BLaER1 (cell line): ENCODE results near the gene PARP12.

Experiments
- H3K27ac ChIP-seq: shearing (Covaris generic); formaldehyde crosslinking; 2 replicates; pipeline ENCODE4 v1.8.1; 2022
- H3K27me3 ChIP-seq: shearing (Covaris generic); formaldehyde crosslinking; 2 replicates; pipeline ENCODE4 v1.8.1; 2022
- H3K36me3 ChIP-seq: shearing (Covaris generic); formaldehyde crosslinking; 2 replicates; pipeline ENCODE4 v1.8.1; 2022
- H3K4me1 ChIP-seq: shearing (Covaris generic); formaldehyde crosslinking; 2 replicates; pipeline ENCODE4 v1.8.1; 2022
- H3K4me2 ChIP-seq: shearing (Covaris generic); formaldehyde crosslinking; 2 replicates; pipeline ENCODE4 v1.8.1; 2022
- H3K4me3 ChIP-seq: shearing (Covaris generic); formaldehyde crosslinking; 2 replicates; pipeline ENCODE4 v1.8.1; 2022
- H3K9ac ChIP-seq: shearing (Covaris generic); formaldehyde crosslinking; 2 replicates; pipeline ENCODE4 v1.8.1; 2022
- H3K9me3 ChIP-seq: shearing (Covaris generic); formaldehyde crosslinking; 2 replicates; pipeline ENCODE4 v1.8.1; 2022
- H4K20me1 ChIP-seq: shearing (Covaris generic); formaldehyde crosslinking; 2 replicates; pipeline ENCODE4 v1.8.1; 2022
- Cebpa-rat ChIP-seq: shearing (Covaris generic); IDR thresholded peaks from 2 replicates; pipeline ENCODE4 v1.8.1; 2022

The PARP12 gene

DNA sequence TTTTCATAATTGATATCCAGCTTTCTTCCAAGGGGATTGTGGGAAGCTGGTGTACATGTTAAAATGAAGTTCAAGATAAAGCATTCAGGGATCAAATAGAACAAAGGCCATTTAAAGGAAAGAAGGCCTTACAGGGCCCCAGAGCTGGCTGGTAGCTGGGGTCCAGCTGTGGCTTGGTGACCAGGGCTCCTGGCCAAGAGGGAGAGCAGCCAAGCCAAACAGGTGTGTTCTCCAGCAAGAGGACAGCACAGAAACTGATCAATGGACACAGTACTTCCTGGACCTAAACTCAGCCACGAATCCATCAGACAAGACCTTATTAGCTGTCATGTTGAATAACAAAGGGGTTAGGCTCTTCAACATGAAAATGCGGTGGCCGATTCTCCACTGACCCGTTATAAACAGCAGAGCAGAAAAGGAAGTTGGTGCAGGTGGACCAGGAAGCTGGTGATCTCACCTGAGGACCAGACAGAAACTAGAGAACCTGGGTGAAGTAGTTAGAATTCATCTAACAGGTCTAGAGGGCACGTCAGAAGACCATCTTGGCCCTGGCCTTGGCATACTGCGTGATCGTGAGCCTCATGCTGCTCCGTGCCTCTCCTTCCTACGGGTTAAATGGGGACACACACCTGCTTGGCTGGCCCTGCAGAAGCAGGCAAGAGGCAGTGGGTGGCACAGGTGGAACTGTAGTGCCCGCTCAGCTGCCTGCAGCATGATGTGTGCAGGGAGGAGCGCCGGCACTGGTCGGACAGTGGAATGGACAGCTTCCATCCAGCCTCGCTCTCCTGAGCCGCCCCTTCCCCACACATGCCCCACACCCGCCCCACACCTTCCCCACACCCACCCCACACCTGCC is 53.8 kb downstream of the PARP12 start:
- no peak for TF ChIP-seq Cebpa-rat
- no peak overlapping the region for H3K9ac ChIP-seq
- H3K4me1 ChIP-seq, result 0 out of 2 replicates have a peak, but pooled peaks cover 6% of the 10 kb centered on the region
- H3K36me3 ChIP-seq, result no peaks in the 10 kb centered on the region
- H4K20me1 ChIP-seq, result no peaks in the 10 kb centered on the region
- no peak overlapping the region for H3K4me3 ChIP-seq
- H3K27me3 ChIP-seq, result no peaks in the 10 kb centered on the region
- no peak overlapping the region for H3K4me2 ChIP-seq
- H3K9me3 ChIP-seq, result no peaks in the 10 kb centered on the region
- no peak overlapping the region for H3K27ac ChIP-seq

DNA sequence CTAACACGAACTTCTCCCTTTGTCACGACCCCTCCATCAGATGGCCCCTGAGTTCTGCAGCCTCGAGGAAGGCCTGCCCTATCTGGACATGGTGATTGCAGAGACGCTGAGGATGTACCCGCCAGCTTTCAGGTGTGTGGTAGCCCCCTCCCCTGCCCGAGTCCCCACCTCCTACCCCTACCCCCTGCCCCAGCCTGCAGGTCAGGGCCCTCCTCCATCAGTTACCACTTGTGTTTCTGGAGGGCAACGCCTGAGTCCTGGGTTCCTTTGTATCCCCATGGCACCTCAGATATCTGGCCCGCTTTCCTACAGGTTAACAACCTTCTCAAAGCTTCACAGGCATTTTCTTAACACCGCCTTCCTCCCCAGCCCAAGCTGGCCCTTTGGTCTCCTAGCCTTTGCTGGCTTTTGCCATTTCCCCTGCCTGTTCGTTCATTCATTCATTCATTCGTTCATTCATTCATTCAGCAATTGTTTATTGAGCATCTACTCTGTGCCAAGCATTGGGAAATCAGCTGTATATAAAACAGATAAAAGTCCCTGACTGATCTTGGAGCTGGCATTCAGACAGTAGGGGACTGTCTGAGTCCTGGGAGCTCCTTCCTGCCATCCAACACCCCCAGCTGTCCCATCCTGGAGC is 55.6 kb downstream of the PARP12 start:
- H3K9ac ChIP-seq, result no peak overlapping the region
- no peak for TF ChIP-seq Cebpa-rat
- no peaks in the 10 kb centered on the region for H3K36me3 ChIP-seq
- H3K27ac ChIP-seq, result no peak overlapping the region
- no peaks in the 10 kb centered on the region for H3K27me3 ChIP-seq
- no peak overlapping the region for H3K4me3 ChIP-seq
- H4K20me1 ChIP-seq, result no peaks in the 10 kb centered on the region
- 0 out of 2 replicates have a peak, but pooled peaks cover 2% of the 10 kb centered on the region for H3K4me1 ChIP-seq
- H3K4me2 ChIP-seq, result no peak overlapping the region
- H3K9me3 ChIP-seq, result no peaks in the 10 kb centered on the region

DNA sequence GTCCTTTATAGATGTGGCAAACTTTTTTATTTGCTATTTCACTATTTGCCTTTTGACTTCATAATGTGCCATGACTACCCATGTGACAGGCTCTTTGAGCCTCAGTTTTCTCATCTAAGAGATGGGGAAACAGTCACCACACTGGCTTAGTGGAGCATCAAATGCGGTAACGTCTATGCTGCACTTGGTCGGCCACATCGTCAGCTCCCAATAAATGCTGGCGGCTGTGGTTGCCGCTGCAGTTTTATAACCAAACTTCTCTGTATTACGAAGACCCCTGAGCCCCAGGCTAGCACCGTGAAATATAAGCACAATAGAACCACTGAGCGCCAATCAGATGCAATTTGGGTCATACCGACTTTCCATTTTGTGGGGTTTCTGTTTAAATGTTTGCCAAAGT is 56.2 kb downstream of the PARP12 start:
- no peak overlapping the region for H3K4me2 ChIP-seq
- no peak overlapping the region for H3K4me3 ChIP-seq
- H3K4me1 ChIP-seq, result no peaks in the 10 kb centered on the region
- no peaks in the 10 kb centered on the region for H3K9me3 ChIP-seq
- no peaks in the 10 kb centered on the region for H3K27me3 ChIP-seq
- H3K27ac ChIP-seq, result no peak overlapping the region
- H4K20me1 ChIP-seq, result no peaks in the 10 kb centered on the region
- no peaks in the 10 kb centered on the region for H3K36me3 ChIP-seq
- no peak for TF ChIP-seq Cebpa-rat
- H3K9ac ChIP-seq, result no peak overlapping the region

DNA sequence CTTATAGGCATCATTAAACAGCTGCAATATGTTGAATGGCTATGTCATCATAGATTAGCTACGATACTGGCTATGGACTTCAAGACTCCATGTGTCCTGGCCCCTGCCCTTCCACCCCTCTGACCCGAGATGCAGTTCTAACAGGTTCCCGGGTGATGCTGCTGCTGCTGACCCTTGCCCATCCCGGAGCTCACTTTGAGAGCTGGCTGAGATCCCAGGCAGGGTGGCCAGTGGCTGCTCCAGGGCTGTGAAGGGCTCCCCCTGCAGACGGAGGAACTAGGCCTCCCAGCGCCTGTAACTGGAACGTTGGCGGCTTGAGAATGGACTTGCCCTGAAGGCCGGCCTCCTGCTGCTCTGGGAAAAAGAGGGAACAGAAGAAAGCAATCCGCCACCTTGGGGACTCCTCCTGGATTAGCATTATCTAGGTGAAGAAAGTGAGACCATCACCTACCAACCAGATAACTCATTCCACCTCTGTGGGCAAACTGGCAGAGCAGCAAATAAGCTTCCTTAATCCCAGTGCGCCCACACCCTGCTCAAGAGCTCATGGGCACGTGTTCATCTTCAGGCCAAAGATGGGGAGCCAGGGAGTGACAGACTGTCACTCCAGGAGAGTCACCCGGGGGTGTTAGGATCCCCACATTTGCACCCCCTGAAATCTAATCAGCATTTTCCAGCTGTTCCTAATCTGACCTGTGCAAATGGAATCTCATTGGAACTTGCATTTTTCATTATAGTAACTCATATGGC is 56.8 kb downstream of the PARP12 start:
- Histone ChIP-seq H3K9ac (no peak overlapping the region), H3K9me3 (no peaks in the 10 kb centered on the region), H3K27me3 (no peaks in the 10 kb centered on the region), H3K4me2 (no peak overlapping the region), H3K36me3 (no peaks in the 10 kb centered on the region), H4K20me1 (no peaks in the 10 kb centered on the region), H3K4me3 (no peak overlapping the region), H3K4me1 (no peaks in the 10 kb centered on the region), H3K27ac (no peak overlapping the region)
- no peak for TF ChIP-seq Cebpa-rat

DNA sequence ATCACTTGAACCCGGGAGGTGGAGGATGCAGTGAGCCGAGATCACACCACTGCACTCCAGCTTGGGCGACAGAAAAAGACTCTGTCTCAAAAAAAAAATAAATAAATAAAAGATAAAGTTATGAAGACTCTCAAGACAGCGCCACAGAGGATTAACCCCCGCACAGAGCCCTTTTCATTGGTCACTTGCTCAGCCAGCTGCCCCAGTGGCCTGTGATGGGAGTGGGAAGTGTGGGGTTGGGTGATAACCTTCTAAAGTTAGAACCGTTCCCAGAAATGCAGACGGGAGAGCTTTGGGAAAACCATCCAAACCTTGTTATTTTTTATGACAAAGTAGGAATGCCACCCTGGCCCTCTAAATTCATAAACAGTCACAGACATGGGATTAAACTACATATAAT is 57.4 kb downstream of the PARP12 start:
- H3K36me3 ChIP-seq, result no peaks in the 10 kb centered on the region
- H3K9me3 ChIP-seq, result no peaks in the 10 kb centered on the region
- H3K4me1 ChIP-seq, result no peaks in the 10 kb centered on the region
- no peak overlapping the region for H3K4me2 ChIP-seq
- no peaks in the 10 kb centered on the region for H3K27me3 ChIP-seq
- no peak overlapping the region for H3K27ac ChIP-seq
- no peak overlapping the region for H3K9ac ChIP-seq
- no peak overlapping the region for H3K4me3 ChIP-seq
- H4K20me1 ChIP-seq, result no peaks in the 10 kb centered on the region
- no peak for TF ChIP-seq Cebpa-rat

DNA sequence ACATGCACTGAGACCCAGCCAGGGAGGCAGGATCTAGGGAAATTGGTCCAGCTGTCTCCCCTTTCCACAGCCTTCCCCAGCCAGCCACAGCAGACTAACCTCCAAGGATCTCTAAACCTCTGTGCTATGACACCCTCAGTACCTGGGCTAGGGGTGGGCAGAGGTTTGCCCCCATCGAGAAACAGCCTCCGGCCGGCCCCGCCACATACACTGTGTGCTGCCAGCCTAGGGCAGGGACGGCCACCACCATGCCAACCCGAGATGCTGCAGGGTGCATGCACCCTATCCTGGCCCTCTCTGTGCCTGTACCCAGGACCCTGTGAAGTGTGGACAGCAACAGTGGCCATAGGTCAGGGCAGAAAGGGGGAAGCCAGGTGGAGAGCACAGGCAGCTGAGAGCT is 58.1 kb downstream of the PARP12 start:
- TF ChIP-seq Cebpa-rat, result no peak
- Histone ChIP-seq H3K4me3 (no peak overlapping the region), H3K27ac (no peak overlapping the region), H3K9me3 (no peaks in the 10 kb centered on the region), H3K9ac (no peak overlapping the region), H3K36me3 (no peaks in the 10 kb centered on the region), H4K20me1 (no peaks in the 10 kb centered on the region), H3K27me3 (no peaks in the 10 kb centered on the region), H3K4me2 (no peak overlapping the region), H3K4me1 (no peaks in the 10 kb centered on the region)

DNA sequence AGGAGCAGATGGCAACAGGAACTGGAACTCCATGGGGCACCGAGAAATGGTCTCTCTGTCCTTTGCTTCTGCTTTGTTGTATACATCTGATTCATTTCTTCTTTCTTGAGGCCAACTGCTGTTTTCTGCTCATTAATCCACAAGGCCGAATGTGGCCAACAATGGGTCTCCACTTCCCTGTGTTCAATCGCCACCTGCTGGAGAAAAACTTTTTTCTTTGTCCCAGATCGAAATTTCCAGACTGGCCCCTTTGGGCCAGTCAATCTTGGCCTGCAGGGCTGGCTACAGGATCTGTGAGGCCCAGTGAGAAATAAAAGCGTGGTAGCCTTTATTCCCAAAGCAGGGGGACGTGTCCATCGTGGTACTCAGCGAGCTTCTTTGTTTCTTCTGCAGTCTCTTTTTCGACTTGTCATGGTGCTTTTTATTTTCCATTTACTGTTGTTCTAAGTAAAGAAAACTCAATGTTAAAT is 58.8 kb downstream of the PARP12 start:
- Histone ChIP-seq H4K20me1 (no peaks in the 10 kb centered on the region), H3K4me3 (no peak overlapping the region), H3K27me3 (no peaks in the 10 kb centered on the region), H3K9me3 (no peaks in the 10 kb centered on the region), H3K4me2 (no peak overlapping the region), H3K27ac (no peak overlapping the region), H3K4me1 (no peaks in the 10 kb centered on the region), H3K36me3 (no peaks in the 10 kb centered on the region), H3K9ac (no peak overlapping the region)
- no peak for TF ChIP-seq Cebpa-rat

DNA sequence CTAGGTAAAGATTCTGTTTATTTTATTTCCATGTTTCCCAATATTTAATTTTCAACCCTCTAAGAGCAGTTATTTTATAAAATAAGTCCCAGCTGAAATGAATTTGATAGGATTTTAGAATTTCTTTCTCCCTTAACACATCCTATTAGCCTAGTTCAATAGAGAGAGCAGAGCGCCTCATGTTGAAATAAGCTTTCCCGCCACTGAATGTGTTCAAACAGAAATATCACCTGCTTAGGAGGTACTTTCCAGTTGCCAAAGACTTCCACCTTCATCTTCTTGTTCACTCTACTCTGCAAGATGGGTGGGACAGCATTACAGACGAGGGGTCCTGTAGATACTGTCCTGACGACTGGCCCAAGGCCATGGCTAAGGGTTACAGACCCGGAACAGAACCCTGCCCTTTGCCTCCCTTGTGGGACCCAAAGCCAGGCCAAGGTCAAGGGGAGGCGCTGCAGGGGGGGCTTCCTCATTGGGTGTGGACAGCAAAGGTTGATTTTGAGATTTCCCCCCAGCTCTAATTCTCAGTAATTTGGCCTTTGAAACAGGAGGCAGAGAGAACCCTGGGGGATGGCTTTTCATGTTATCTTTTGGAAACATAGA is 62.0 kb downstream of the PARP12 start:
- Histone ChIP-seq H3K4me2 (no peak overlapping the region), H4K20me1 (no peaks in the 10 kb centered on the region), H3K4me1 (no peaks in the 10 kb centered on the region), H3K27ac (no peak overlapping the region), H3K9ac (no peak overlapping the region), H3K27me3 (no peaks in the 10 kb centered on the region), H3K9me3 (no peaks in the 10 kb centered on the region), H3K36me3 (no peaks in the 10 kb centered on the region), H3K4me3 (no peak overlapping the region)
- TF ChIP-seq Cebpa-rat, result no peak

DNA sequence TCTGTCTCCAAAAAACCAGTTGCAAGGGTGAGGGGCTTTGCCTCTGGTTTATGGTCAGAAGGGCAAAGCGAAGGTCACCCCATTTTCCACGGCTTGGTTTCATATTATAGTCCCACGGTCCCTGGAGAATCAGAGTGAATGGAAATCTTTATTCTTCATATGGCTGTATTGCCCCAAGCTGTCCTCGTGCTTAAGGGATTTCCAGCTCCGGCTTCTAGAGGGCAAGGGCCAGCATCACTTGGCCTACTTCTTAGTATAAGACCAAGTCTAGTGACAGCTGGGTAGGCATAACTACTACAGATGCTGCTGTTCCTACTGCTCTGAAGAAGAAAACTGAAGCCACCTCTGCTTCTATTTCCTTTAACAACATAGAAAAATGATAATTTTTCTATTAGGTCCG is 63.2 kb downstream of the PARP12 start:
- H3K4me3 ChIP-seq, result no peak overlapping the region
- no peaks in the 10 kb centered on the region for H3K27me3 ChIP-seq
- no peak overlapping the region for H3K4me2 ChIP-seq
- H3K9me3 ChIP-seq, result no peaks in the 10 kb centered on the region
- no peaks in the 10 kb centered on the region for H3K36me3 ChIP-seq
- no peak overlapping the region for H3K9ac ChIP-seq
- no peaks in the 10 kb centered on the region for H4K20me1 ChIP-seq
- H3K27ac ChIP-seq, result no peak overlapping the region
- peaks cover 10% of the 10 kb centered on the region for H3K4me1 ChIP-seq
- TF ChIP-seq Cebpa-rat, result no peak
